HEK293 (cell line): ENCODE data around the gene IARS2.
A peak's percentile ranks its signal among the peaks of the same experiment; 100 is the strongest.

ENCODE experiments used
- CTCF ChIA-PET: fragments of 350-600 bp; formaldehyde crosslinking; extraction: SDS; loops from one replicate; lab custom pipeline; 2021; ENCODE audit warnings: antibody characterized with exemption; lab: Yijun Ruan, JAX
- POLR2A ChIA-PET: fragments of 300-600 bp; formaldehyde crosslinking; extraction: SDS; loops from one replicate; lab custom pipeline; 2020; ENCODE audit warnings: antibody characterized with exemption, inconsistent platforms; lab: Yijun Ruan, JAX
- H3K27ac ChIP-seq: fragments of 200-500 bp; sonication (Bioruptor generic); 2 replicates; pipeline ENCODE4 v1.5.1; 2014; ENCODE audit warnings: low read depth, low read length, control low read depth, inconsistent platforms; ENCODE audit errors: extremely low read depth
- H3K36me3 ChIP-seq, 2 experiments: fragments of 200-500 bp in 1 of 2; sonication (Bioruptor generic) in 1 of 2; 1 replicate in 1 of 2; 2 replicates in 1 of 2; pipeline ENCODE4 v1.5.1; 2014 to 2017; ENCODE audit warnings: inconsistent platforms in 2 of 2, low read length in 2 of 2; ENCODE audit not compliant: control insufficient read depth in 2 of 2, insufficient read depth in 1 of 2
- H3K4me1 ChIP-seq: fragments of 200-500 bp; sonication (Bioruptor generic); 2 replicates; pipeline ENCODE4 v1.5.1; 2014; ENCODE audit warnings: mild to moderate bottlenecking, low read length, inconsistent platforms; ENCODE audit not compliant: control insufficient read depth, insufficient read depth
- H3K4me3 ChIP-seq: 2 replicates; pipeline ENCODE4 v1.5.1; 2011; ENCODE audit warnings: low read depth, mild to moderate bottlenecking, control low read depth, low read length, moderate library complexity
- H3K9me3 ChIP-seq: fragments of 200-500 bp; sonication (Bioruptor generic); 2 replicates; pipeline ENCODE4 v1.5.1; 2014; ENCODE audit warnings: low read depth, low read length, inconsistent platforms; ENCODE audit not compliant: control insufficient read depth, insufficient read depth
- EGR2 ChIP-seq: fragments of 450-650 bp; formaldehyde crosslinking; IDR thresholded peaks from 2 replicates; pipeline ENCODE4 v1.5.1; 2016; ENCODE audit warnings: low read depth, missing biosample characterization, missing genetic modification characterization
- FEZF1 ChIP-seq: fragments of 450-650 bp; formaldehyde crosslinking; IDR thresholded peaks from 2 replicates; pipeline ENCODE4 v1.5.1; 2016; ENCODE audit warnings: missing biosample characterization, missing genetic modification characterization
- GLI4 ChIP-seq: fragments of 450-650 bp; formaldehyde crosslinking; IDR thresholded peaks from 2 replicates; pipeline ENCODE4 v1.5.1; 2016; ENCODE audit warnings: missing biosample characterization, missing genetic modification characterization
- SCRT1 ChIP-seq: fragments of 450-650 bp; formaldehyde crosslinking; IDR thresholded peaks from 2 replicates; pipeline ENCODE4 v1.5.1; 2016; ENCODE audit warnings: missing biosample characterization, missing genetic modification characterization, borderline replicate concordance
- ZBTB8A ChIP-seq: fragments of 450-650 bp; formaldehyde crosslinking; IDR thresholded peaks from 2 replicates; pipeline ENCODE4 v1.5.1; 2016; ENCODE audit warnings: missing biosample characterization, missing genetic modification characterization
- ZNF133 ChIP-seq: fragments of 450-650 bp; formaldehyde crosslinking; IDR thresholded peaks from 2 replicates; pipeline ENCODE4 v1.5.1; 2016; ENCODE audit warnings: missing biosample characterization, missing genetic modification characterization
- ZNF138 ChIP-seq: fragments of 450-650 bp; formaldehyde crosslinking; IDR thresholded peaks from 2 replicates; pipeline ENCODE4 v1.5.1; 2016; ENCODE audit warnings: missing biosample characterization, missing genetic modification characterization, borderline replicate concordance
- ZNF146 ChIP-seq: fragments of 450-650 bp; formaldehyde crosslinking; IDR thresholded peaks from 2 replicates; pipeline ENCODE4 v1.5.1; 2016; ENCODE audit warnings: missing biosample characterization, missing genetic modification characterization
- ZNF174 ChIP-seq: fragments of 450-650 bp; formaldehyde crosslinking; IDR thresholded peaks from 2 replicates; pipeline ENCODE4 v1.5.0; 2017; ENCODE audit warnings: missing biosample characterization, mild to moderate bottlenecking, missing genetic modification characterization
- ZNF292 ChIP-seq: fragments of 450-650 bp; formaldehyde crosslinking; IDR thresholded peaks from 2 replicates; pipeline ENCODE4 v1.5.1; 2016; ENCODE audit warnings: low read depth, missing biosample characterization, missing genetic modification characterization, borderline replicate concordance
- ZNF311 ChIP-seq: fragments of 450-650 bp; formaldehyde crosslinking; IDR thresholded peaks from 2 replicates; pipeline ENCODE4 v1.5.1; 2017; ENCODE audit warnings: missing biosample characterization, missing genetic modification characterization, borderline replicate concordance
- ZNF544 ChIP-seq: fragments of 450-650 bp; formaldehyde crosslinking; IDR thresholded peaks from 2 replicates; pipeline ENCODE4 v1.5.0; 2017; ENCODE audit warnings: missing biosample characterization, missing genetic modification characterization
- ZNF660 ChIP-seq: fragments of 450-650 bp; IDR thresholded peaks from 2 replicates; pipeline ENCODE4 v1.5.1; 2018; ENCODE audit warnings: missing biosample characterization, mild to moderate bottlenecking, missing genetic modification characterization
- ZNF677 ChIP-seq: fragments of 450-650 bp; IDR thresholded peaks from 2 replicates; pipeline ENCODE4 v1.5.0; 2018; ENCODE audit warnings: missing biosample characterization, mild to moderate bottlenecking, missing genetic modification characterization, moderate library complexity
- TF ChIP-seq, protein P1 (sequence below): fragments of 450-650 bp; formaldehyde crosslinking; IDR thresholded peaks from 2 replicates; pipeline ENCODE4 v1.5.1; 2016; ENCODE audit warnings: missing biosample characterization, missing genetic modification characterization
- TF ChIP-seq, protein P2 (sequence below): fragments of 450-650 bp; formaldehyde crosslinking; IDR thresholded peaks from 2 replicates; pipeline ENCODE4 v1.5.1; 2017; ENCODE audit warnings: missing biosample characterization, missing genetic modification characterization
- TF ChIP-seq, protein P3 (sequence below): fragments of 450-650 bp; formaldehyde crosslinking; IDR thresholded peaks from 2 replicates; pipeline ENCODE4 v1.5.1; 2016; ENCODE audit warnings: missing biosample characterization, missing genetic modification characterization

IARS2 gene

DNA sequence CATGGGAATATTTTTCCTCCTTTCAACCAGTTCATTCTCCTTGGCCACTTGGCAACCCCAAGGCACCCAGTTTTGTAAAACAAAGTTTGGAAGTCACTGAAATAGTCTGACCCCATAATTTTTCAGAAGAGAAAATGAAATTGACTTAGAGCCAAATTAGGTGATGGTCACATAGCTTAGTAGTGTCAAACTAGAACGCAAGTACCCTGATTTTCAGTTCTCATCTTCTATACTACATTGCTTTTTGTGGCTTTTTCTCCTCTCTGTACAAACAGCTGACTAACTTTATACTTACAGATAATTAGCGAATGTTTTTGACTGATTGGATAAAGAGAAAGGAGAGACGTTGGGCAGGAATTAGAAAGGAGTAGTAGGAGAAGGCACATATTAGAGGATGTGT, 33.1 kb downstream of the IARS2 start:
- TF ChIP-seq ZNF174 (tag by site-specific recombination) (no peak), ZNF292 (no peak), ZNF133 (tag by site-specific recombination) (no peak), GLI4 (no peak), ZNF311 (no peak), SCRT1 (tag by site-specific recombination) (no peak), EGR2 (tag by site-specific recombination) (no peak), ZNF544 (tag by site-specific recombination) (no peak), ZNF138 (tag by site-specific recombination) (no peak), FEZF1 (tag by site-specific recombination) (no peak), ZBTB8A (tag by site-specific recombination) (no peak), ZNF677 (tag by site-specific recombination) (no peak)
- TF ChIP-seq, protein P1, sequence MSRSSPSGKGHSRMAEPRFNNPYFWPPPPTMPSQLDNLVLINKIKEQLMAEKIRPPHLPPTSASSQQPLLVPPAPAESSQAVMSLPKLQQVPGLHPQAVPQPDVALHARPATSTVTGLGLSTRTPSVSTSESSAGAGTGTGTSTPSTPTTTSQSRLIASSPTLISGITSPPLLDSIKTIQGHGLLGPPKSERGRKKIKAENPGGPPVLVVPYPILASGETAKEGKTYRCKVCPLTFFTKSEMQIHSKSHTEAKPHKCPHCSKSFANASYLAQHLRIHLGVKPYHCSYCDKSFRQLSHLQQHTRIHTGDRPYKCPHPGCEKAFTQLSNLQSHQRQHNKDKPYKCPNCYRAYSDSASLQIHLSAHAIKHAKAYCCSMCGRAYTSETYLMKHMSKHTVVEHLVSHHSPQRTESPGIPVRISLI (tag by site-specific recombination) = no peak
- TF ChIP-seq, protein P2, sequence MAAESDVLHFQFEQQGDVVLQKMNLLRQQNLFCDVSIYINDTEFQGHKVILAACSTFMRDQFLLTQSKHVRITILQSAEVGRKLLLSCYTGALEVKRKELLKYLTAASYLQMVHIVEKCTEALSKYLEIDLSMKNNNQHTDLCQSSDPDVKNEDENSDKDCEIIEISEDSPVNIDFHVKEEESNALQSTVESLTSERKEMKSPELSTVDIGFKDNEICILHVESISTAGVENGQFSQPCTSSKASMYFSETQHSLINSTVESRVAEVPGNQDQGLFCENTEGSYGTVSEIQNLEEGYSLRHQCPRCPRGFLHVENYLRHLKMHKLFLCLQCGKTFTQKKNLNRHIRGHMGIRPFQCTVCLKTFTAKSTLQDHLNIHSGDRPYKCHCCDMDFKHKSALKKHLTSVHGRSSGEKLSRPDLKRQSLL (tag by site-specific recombination) = no peak
- ChIA-PET CTCF (no interaction called here), POLR2A (no interaction called here)
- no peak overlapping the region for H3K4me3 ChIP-seq
- no peak overlapping the region for H3K27ac ChIP-seq
- no peaks in the 10 kb centered on the region for H3K4me1 ChIP-seq
- peaks cover 11 to 55% of the 10 kb centered on the region in 2 experiments for H3K36me3 ChIP-seq
- no peaks in the 10 kb centered on the region for H3K9me3 ChIP-seq

DNA sequence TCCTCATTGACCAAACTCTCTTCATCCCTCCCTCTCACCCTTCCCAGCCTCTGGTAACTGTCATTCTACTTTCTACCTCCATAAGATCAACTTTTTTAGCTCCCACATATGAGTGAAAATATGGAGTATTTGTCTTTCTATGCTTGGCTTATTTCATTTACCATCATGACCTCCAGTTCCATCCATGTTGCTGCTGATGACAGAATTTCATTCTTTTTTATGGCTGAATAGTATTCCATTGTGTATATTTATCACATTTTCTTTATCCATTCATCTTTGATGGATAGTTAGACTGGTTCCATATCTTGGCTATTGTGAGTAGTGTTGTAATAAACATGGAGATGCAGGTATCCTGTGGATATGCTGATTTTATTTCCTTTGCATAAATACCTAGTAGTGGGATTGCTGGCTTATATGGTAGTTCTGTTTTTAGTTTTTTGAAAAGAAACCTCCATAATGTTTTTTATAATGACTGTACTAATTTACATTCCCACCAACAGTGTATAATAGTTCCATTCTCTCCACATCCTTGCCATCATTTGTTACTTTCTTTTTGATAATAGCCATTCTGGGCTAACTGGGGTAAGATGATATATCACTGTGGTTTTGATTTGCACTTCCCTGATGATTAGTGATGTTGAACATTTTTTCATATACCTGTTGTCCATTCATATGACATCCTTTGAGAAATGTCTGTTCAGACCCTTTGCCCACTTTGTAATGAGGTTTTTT, 35.7 kb downstream of the IARS2 start:
- CTCF ChIA-PET = interaction anchor here (0.7 kb wide), 1 partner anchor 20 kb away, joined by 3 read pairs; no protein-coding TSS in a partner anchor
- POLR2A ChIA-PET = interaction anchor here (0.6 kb wide), 1 partner anchor 672 kb away, joined by 3 read pairs; no protein-coding TSS in a partner anchor
- Histone ChIP-seq H3K9me3 (no peaks in the 10 kb centered on the region), H3K27ac (no peak overlapping the region), H3K4me3 (no peak overlapping the region), H3K36me3 (peaks cover 28 to 65% of the 10 kb centered on the region in 2 experiments), H3K4me1 (no peaks in the 10 kb centered on the region)
- TF ChIP-seq ZNF146 (tag by site-specific recombination) = peak; percentile 94
- TF ChIP-seq, protein P3, sequence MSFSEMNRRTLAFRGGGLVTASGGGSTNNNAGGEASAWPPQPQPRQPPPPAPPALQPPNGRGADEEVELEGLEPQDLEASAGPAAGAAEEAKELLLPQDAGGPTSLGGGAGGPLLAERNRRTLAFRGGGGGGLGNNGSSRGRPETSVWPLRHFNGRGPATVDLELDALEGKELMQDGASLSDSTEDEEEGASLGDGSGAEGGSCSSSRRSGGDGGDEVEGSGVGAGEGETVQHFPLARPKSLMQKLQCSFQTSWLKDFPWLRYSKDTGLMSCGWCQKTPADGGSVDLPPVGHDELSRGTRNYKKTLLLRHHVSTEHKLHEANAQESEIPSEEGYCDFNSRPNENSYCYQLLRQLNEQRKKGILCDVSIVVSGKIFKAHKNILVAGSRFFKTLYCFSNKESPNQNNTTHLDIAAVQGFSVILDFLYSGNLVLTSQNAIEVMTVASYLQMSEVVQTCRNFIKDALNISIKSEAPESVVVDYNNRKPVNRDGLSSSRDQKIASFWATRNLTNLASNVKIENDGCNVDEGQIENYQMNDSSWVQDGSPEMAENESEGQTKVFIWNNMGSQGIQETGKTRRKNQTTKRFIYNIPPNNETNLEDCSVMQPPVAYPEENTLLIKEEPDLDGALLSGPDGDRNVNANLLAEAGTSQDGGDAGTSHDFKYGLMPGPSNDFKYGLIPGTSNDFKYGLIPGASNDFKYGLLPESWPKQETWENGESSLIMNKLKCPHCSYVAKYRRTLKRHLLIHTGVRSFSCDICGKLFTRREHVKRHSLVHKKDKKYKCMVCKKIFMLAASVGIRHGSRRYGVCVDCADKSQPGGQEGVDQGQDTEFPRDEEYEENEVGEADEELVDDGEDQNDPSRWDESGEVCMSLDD = no peak

DNA sequence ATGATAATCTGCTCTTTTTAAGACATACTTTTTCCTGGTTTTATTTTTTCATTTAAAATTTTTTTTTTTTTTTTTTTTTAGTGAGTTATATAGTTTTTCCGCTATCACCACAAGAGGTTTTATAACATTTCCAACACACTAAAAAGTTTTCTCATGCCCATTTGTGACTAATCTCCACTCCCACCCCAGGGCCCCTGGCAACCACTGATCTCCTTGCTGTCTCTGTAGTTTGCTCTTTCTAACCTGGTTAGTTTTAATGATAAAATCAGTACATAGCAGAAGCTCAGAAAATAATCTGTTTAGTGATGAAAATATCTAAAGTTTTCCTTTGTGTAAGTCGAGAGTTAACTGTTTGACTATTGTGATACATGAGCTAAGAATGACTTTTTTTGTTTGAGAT, 41.8 kb downstream of the IARS2 start:
- H3K27ac ChIP-seq = no peak overlapping the region
- no peak for TF ChIP-seq ZNF660 (tag by site-specific recombination)
- H3K36me3 ChIP-seq = peaks cover 61 to 70% of the 10 kb centered on the region in 2 experiments
- no peak overlapping the region for H3K4me3 ChIP-seq
- POLR2A ChIA-PET = no interaction called here
- CTCF ChIA-PET = no interaction called here
- no peaks in the 10 kb centered on the region for H3K9me3 ChIP-seq
- no peaks in the 10 kb centered on the region for H3K4me1 ChIP-seq
